ENCODE results near the gene C1QTNF8. TPM values are rescaled to one million over a fixed set of nuclear protein-coding genes. Genes with fewer than 3 reads are reported as not detected.

The C1QTNF8 gene
- total RNA-seq, 1 experiment from 2014 or later: not detected

GRCh38 chr16:1145383-1146100 lies 49.5 kb upstream of the C1QTNF8 start:
- Histone ChIP-seq H2BK120ac (ENCODE audit: low read depth, low read length, poor library complexity, severe bottlenecking) (no peak overlapping the region), H3K27me3 (ENCODE audit: insufficient read depth, low read length) (no peaks in the 10 kb centered on the region), H3T11ph (ENCODE audit: low read length) (no peak overlapping the region), H2BK20ac (ENCODE audit: low read depth, low read length, poor library complexity, severe bottlenecking) (no peak overlapping the region), H3K23ac (ENCODE audit: insufficient read length, low read depth, low read length) (no peak overlapping the region), H2BK12ac (ENCODE audit: insufficient read length, low read depth, low read length) (no peak overlapping the region), H3K9ac (ENCODE audit: extremely low read depth, insufficient read length, low read length) (no peak overlapping the region), H3K79me2 (ENCODE audit: insufficient read depth, low read length) (no peaks in the 10 kb centered on the region), H2BK15ac (ENCODE audit: low read depth, low read length) (no peak overlapping the region), H3K14ac (ENCODE audit: insufficient read depth, low read length) (no peak overlapping the region), H3K4ac (ENCODE audit: low read depth, low read length) (no peak overlapping the region), H4K8ac (replicated peaks; ENCODE audit: insufficient read length, low read depth, low read length) (no peak overlapping the region), H2AFZ (ENCODE audit: low read length) (no peak overlapping the region), H4K5ac (ENCODE audit: insufficient read length, low read depth, low read length) (no peak overlapping the region), H4K20me1 (ENCODE audit: control insufficient read depth, insufficient read depth, insufficient read length) (no peaks in the 10 kb centered on the region), H3K27ac (ENCODE audit: insufficient read length, low read depth, low read length) (no peak overlapping the region), H3K56ac (ENCODE audit: insufficient read length, low read depth, low read length) (no peak overlapping the region), H2AK5ac (ENCODE audit: insufficient read length, low read length) (no peak overlapping the region), H2BK5ac (ENCODE audit: insufficient read length, low read length) (no peak overlapping the region), H3K4me1 (ENCODE audit: insufficient read depth, low read length) (no peaks in the 10 kb centered on the region), H3K79me1 (ENCODE audit: insufficient read depth, low read depth, low read length, poor library complexity, severe bottlenecking) (no peaks in the 10 kb centered on the region), H3K9me3 (ENCODE audit: control insufficient read depth, low read depth, low read length) (no peaks in the 10 kb centered on the region), H3K18ac (ENCODE audit: insufficient read length, low read depth, low read length) (no peak overlapping the region), H4K91ac (ENCODE audit: insufficient read length, low read depth, low read length) (no peak overlapping the region), H3K4me2 (ENCODE audit: insufficient read depth, insufficient read length, low read length) (no peak overlapping the region), H3K23me2 (ENCODE audit: insufficient read length, low read depth, low read length, poor library complexity, severe bottlenecking) (no peaks in the 10 kb centered on the region)
- Mint-ChIP-seq H3K36me3 (ENCODE audit: insufficient read depth in 1 of 3, low read depth in 3 of 3) (peaks cover 4 to 12% (median 5%) of the 10 kb centered on the region in 3 experiments; a peak in 5 of 7 replicates), H3K9me3 (peaks cover 9 to 16% of the 10 kb centered on the region in 2 experiments), H3K4me3 (no peak overlapping the region), H3K4me1 (peaks cover 2 to 16% of the 10 kb centered on the region in 2 experiments; a peak in 3 of 4 replicates), H3K27ac (no peak overlapping the region), H3K27me3 (ENCODE audit: low read depth) (peaks cover 26% of the 10 kb centered on the region)
- no peak for DNase-seq
- WGBS (ENCODE audit: extremely low coverage, insufficient read length, low lambda C conversion rate): no CpG with 5 or more reads among the region's 30 CpGs
- no peak for TF ChIP-seq CTCF (conservative IDR thresholded peaks at IDR 0.05)
